Measurements from ENCODE around the gene DGCR8.

DNA sequence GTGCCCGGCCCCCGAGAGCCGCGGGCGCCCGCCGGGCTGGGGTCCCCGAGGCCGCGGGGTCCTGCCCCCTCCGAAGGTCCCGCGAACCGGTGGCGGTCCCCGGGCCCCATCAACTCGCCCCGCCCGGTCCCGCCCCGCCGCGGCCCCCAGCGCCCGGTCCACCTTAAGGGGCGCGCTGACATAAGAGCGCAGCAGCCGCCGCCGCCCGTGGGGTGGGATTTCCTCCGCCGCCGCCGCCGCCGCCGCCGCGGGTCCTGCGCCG is 51.5 kb downstream of the DGCR8 start, which contains the start of gene ZDHHC8:
- TF ChIP-seq, protein P1, sequence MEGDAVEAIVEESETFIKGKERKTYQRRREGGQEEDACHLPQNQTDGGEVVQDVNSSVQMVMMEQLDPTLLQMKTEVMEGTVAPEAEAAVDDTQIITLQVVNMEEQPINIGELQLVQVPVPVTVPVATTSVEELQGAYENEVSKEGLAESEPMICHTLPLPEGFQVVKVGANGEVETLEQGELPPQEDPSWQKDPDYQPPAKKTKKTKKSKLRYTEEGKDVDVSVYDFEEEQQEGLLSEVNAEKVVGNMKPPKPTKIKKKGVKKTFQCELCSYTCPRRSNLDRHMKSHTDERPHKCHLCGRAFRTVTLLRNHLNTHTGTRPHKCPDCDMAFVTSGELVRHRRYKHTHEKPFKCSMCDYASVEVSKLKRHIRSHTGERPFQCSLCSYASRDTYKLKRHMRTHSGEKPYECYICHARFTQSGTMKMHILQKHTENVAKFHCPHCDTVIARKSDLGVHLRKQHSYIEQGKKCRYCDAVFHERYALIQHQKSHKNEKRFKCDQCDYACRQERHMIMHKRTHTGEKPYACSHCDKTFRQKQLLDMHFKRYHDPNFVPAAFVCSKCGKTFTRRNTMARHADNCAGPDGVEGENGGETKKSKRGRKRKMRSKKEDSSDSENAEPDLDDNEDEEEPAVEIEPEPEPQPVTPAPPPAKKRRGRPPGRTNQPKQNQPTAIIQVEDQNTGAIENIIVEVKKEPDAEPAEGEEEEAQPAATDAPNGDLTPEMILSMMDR (IDR thresholded peaks at IDR 0.05; ENCODE audit: insufficient read depth, low read depth, low read length): no peak
- no peak for TF ChIP-seq EZH2 (IDR thresholded peaks at IDR 0.05; ENCODE audit: insufficient read depth, low read length)

Data from astrocyte (in vitro differentiated cells and primary cell).